NCI-H774 (cell line): Measurements from ENCODE around the gene PRADC1.
A peak's percentile ranks its signal among the peaks of the same experiment; 100 is the strongest.

ENCODE experiments used
- DNase-seq: peaks from one replicate; lab custom pipeline; 2025; lab: John Stamatoyannopoulos, UW

Gene PRADC1

DNA sequence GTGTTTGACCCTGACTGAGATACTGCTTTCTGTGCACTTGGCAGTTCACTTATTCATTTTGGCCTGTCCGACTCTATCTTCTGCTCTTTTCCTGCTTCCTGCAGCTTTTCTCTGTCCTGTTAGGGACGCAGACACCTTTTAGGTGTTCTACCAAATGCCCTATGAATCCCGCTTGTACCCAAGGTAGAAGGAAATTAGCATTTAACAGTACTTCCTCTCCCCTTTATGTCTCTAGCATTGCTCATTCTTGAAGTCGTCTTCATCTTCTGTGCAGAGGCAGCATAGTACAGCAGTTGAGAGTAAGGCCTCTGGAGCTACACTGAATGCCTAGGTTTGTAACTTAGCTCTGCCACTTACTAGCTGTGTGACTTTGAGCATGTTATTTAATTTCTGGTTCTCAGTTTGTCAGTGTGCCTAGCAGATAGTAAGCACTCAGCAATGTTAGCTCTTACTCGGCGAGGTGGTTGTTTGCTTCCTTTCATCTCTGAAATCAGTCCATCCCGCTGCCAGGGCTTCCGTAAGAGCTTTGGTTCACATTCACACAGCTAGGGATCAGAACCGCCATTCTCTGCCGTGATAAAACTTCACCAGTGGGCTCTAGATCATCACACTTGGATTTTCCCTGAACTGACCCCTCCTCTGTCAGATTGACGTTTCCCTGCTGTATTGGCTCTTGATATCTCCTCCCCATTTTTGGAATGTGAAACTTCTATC is 2.4 kb upstream of the PRADC1 start:
- no peak for DNase-seq

GRCh38 chr2:73233932-73234832 is 1.1 kb upstream of the PRADC1 start, which contains the start of gene CCT7:
Gene CCT7, plus strand, starts transcription at chr2:73234308. Its CDS starts 71 bp downstream, at chr2:73234379.
- peak; percentile 85 for DNase-seq

GRCh38 chr2:73232403-73233153 is 461 bp downstream of the PRADC1 start:
- no peak for DNase-seq

- no peak for DNase-seq
These were observed 4.4 kb downstream of the PRADC1 start for GRCh38 chr2:73228631-73229030.

DNA sequence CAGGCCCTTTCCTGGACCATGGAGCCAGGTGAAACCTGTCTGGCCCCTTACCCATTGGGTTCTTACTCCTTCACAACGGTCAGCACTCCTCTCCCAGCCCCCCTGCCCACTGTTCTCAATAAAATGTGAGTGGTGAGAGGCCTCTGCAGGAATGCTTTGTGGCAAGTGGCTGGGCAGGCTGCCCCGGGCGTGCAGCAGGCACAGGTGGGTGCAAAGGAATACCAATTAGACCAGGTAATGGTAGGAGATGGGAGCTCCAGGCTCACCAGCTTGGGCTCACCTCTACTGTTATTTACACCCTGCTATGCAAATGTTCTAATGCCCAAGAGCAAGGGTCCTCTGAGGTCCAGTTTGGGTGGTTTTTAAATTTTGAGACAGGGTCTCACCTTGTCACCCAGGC is 6.0 kb downstream of the PRADC1 start:
- no peak for DNase-seq

GRCh38 chr2:73225513-73226360 is 7.3 kb downstream of the PRADC1 start:
- no peak for DNase-seq

DNA sequence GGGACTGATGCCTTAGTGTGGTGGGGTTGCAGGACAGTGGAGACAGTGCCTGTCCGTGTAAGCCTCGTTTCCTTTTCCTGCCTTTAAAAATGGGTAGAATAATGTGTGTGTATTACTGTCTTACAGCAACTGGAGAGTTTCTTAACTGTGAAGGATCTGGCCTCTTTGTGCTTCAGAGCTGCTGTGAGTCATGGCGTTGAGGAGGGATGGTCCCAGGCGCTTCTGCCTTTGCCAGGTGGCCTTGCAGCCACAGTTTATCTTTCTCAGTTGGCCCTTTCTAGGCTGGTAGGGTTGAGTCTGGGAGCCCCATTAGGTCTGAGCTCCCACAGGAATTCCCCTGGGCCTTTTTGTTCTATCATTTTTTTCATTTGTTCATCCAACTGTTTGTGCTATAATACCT is 9.2 kb downstream of the PRADC1 start:
- no peak for DNase-seq

GRCh38 chr2:73218298-73218697 is 14.7 kb downstream of the PRADC1 start:
- no peak for DNase-seq

GRCh38 chr2:73217826-73218225 is 15.2 kb downstream of the PRADC1 start:
- no peak for DNase-seq

GRCh38 chr2:73217160-73217559 is 15.9 kb downstream of the PRADC1 start:
- DNase-seq = no peak

DNA sequence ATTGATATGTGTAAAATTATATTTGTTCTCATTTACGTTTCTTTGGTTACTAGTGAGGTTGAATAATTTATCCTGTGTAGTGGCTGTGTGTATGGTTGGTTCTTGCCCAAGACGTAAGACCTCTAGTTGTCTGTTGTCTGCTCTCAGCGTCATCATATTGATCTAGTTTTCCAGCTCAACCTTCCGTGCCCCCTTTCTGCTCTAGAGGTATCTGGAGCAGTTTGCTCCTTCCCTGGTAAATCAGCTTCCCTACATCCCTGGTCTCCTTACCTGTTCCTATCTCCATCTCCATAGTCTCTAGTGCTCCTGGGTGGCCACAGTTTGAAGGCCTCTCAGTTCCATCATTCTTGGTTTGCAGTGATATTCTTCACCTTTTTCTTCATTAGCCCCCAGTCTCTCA is 17.8 kb downstream of the PRADC1 start:
- no peak for DNase-seq

- DNase-seq = peak; percentile 78
These were observed 18.7 kb downstream of the PRADC1 start, which contains the start of gene SMYD5 for GRCh38 chr2:73214120-73215035. Gene SMYD5, plus strand, starts transcription at chr2:73214245. Its CDS starts 22 bp downstream, at chr2:73214267.

- peak; percentile 35 for DNase-seq
These were observed 20.4 kb downstream of the PRADC1 start for GRCh38 chr2:73212448-73213176.

GRCh38 chr2:73212098-73212447 is 21.0 kb downstream of the PRADC1 start:
- no peak for DNase-seq

GRCh38 chr2:73210696-73211095 is 22.3 kb downstream of the PRADC1 start:
- DNase-seq = no peak

- DNase-seq = no peak
These were observed 23.0 kb downstream of the PRADC1 start for GRCh38 chr2:73210019-73210418.

DNA sequence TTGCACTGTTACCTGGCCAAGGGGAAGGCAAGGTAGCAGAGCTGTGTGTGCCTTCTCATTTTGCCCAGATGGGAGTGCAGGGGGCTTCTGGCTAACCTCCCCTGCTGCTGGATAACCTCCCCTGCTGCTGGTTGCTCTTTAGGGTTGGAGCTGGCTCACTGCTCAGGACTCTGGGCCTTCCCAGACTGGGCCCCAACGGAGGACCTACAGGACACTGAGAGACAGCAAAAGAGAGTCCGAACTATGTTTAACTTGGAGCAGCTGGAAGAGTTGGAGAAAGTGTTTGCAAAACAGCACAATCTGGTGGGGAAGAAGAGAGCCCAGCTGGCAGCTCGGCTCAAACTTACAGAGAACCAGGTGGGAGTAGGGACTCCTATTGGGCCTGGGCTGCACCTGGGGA is 24.8 kb downstream of the PRADC1 start:
- DNase-seq = no peak

DNA sequence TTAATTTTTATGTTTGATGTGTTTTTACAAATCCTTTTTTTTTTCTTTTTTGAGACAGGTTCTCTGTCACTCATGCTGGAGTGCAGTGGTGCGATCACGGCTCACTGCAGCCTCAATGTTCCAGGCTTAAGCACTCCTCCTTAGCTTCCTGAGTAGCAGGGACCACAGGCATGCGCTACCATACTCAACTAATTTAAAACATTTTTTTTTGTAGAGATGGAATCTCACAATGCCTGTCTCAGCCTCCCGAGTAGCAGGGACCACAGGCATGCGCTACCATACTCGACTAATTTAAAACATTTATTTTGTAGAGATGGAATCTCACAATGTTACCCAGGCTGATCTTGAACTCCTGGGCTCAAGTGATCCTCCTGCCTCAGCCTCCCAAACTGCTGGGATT is 27.4 kb downstream of the PRADC1 start:
- DNase-seq = no peak

DNA sequence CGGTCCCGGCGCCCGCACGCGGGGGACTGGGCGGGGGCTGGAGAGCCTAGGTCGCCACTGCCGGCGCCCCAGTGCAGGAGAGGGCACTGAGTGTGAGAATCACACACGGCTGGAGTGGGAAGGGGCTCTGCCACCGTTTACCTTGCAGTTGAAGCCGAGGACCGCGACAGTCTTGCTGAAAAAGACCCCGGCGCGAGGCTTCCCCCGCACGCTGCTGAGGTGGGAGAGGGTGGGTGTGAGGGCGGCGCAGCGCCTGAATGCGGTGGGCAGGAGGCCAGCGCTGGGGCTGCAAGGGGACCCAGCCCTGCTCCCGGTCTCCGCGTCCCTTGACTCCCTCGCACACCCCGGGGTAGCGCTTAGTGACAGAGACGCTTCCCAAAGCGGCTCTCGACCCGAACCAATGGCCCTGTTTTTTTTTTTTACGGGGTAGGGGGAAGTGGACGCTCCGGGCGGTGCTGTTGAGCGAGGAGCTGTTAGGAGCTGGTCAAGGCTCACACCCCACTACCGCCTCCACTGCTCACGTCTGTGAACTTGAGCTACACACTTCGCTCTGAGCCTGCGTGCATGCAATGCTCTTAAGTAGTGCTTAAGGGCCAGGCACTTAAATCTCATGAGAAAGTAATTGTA is 29.9 kb downstream of the PRADC1 start:
- no peak for DNase-seq
